Neural progenitor cell (in vitro differentiated cells): ENCODE measurements around the gene NLRC3. TPM values are rescaled to one million over a fixed set of nuclear protein-coding genes. Genes with fewer than 3 reads are reported as not detected.

Source experiments
- DNase-seq: peaks from one replicate; pipeline ENCODE4 v3.0.0-alpha.2; 2016; ENCODE audit warnings: low spot score
- H2AFZ ChIP-seq: fragments of 200-600 bp; sonication (generic); replicated peaks from 2 replicates; pipeline ENCODE4 v1.6.1; 2016; ENCODE audit warnings: antibody characterized with exemption
- H3F3A ChIP-seq: fragments of 200-600 bp; sonication (generic); 2 replicates; pipeline ENCODE4 v1.6.1; 2016; ENCODE audit warnings: antibody characterized with exemption, low read depth
- H3K27ac ChIP-seq: fragments of 200-600 bp; sonication (generic); 2 replicates; pipeline ENCODE4 v1.5.1; 2016; ENCODE audit warnings: mild to moderate bottlenecking
- H3K27me3 ChIP-seq: fragments of 200-600 bp; sonication (generic); 2 replicates; pipeline ENCODE4 v1.6.1; 2016; ENCODE audit warnings: mild to moderate bottlenecking, moderate library complexity
- H3K36me3 ChIP-seq: fragments of 200-600 bp; sonication (generic); 2 replicates; pipeline ENCODE4 v1.5.1; 2016
- H3K4me1 ChIP-seq: fragments of 200-600 bp; sonication (generic); 2 replicates; pipeline ENCODE4 v1.6.1; 2016; ENCODE audit warnings: mixed run types
- H3K4me2 ChIP-seq: fragments of 200-600 bp; sonication (generic); 2 replicates; pipeline ENCODE4 v1.6.1; 2016
- H3K4me3 ChIP-seq: fragments of 200-600 bp; sonication (generic); 2 replicates; pipeline ENCODE4 v1.5.1; 2016
- H3K79me2 ChIP-seq: fragments of 200-600 bp; sonication (generic); 2 replicates; pipeline ENCODE4 v1.6.1; 2016; ENCODE audit warnings: low read depth
- H3K9ac ChIP-seq: fragments of 200-600 bp; sonication (generic); 2 replicates; pipeline ENCODE4 v1.6.1; 2016
- H3K9me3 ChIP-seq: fragments of 200-600 bp; sonication (generic); 2 replicates; pipeline ENCODE4 v1.5.1; 2016; ENCODE audit warnings: low read depth
- H4K20me1 ChIP-seq: fragments of 200-600 bp; sonication (generic); 2 replicates; pipeline ENCODE4 v1.6.1; 2016; ENCODE audit warnings: low read depth
- H3K27ac Mint-ChIP-seq: 3 replicates; pipeline ENCODE4 v1.8.0; 2021; ENCODE audit warnings: mixed read lengths
- H3K27me3 Mint-ChIP-seq: 2 replicates; pipeline ENCODE4 v1.8.0; 2022; ENCODE audit warnings: low read depth, mild to moderate bottlenecking, inconsistent platforms, moderate library complexity, mixed read lengths; ENCODE audit not compliant: insufficient read depth
- H3K36me3 Mint-ChIP-seq: 3 replicates; pipeline ENCODE4 v1.8.0; 2021; ENCODE audit warnings: mixed read lengths
- H3K4me1 Mint-ChIP-seq: 3 replicates; pipeline ENCODE4 v1.8.0; 2021; ENCODE audit warnings: mixed read lengths
- H3K4me3 Mint-ChIP-seq: 3 replicates; pipeline ENCODE4 v1.8.0; 2021; ENCODE audit warnings: mild to moderate bottlenecking, moderate library complexity, mixed read lengths
- H3K9me3 Mint-ChIP-seq: 3 replicates; pipeline ENCODE4 v1.8.0; 2020; ENCODE audit warnings: mixed read lengths
- CTCF ChIP-seq: fragments of 200-600 bp; sonication (generic); IDR thresholded peaks from 2 replicates; pipeline ENCODE4 v1.5.1; 2017; ENCODE audit warnings: antibody characterized with exemption, mild to moderate bottlenecking
- EZH2 ChIP-seq: fragments of 200-600 bp; sonication (generic); IDR thresholded peaks from 2 replicates; pipeline ENCODE4 v1.6.1; 2017; ENCODE audit warnings: antibody characterized with exemption, mild to moderate bottlenecking, moderate library complexity
- EZH2phosphoT487 ChIP-seq: fragments of 200-600 bp; sonication (generic); IDR thresholded peaks from 2 replicates; pipeline ENCODE4 v1.6.1; 2017; ENCODE audit warnings: antibody characterized with exemption
- total RNA-seq: library from RNA; depleted of rRNA; stranded (reverse); fragments of >200 nt; gene quantifications from 2 replicates; pipeline ENCODE4 v1.2.3, GENCODE V29; 2015; ENCODE audit warnings: low replicate concordance

NLRC3 gene
- total RNA-seq, 1 donor from 2014 or later = not detected

DNA sequence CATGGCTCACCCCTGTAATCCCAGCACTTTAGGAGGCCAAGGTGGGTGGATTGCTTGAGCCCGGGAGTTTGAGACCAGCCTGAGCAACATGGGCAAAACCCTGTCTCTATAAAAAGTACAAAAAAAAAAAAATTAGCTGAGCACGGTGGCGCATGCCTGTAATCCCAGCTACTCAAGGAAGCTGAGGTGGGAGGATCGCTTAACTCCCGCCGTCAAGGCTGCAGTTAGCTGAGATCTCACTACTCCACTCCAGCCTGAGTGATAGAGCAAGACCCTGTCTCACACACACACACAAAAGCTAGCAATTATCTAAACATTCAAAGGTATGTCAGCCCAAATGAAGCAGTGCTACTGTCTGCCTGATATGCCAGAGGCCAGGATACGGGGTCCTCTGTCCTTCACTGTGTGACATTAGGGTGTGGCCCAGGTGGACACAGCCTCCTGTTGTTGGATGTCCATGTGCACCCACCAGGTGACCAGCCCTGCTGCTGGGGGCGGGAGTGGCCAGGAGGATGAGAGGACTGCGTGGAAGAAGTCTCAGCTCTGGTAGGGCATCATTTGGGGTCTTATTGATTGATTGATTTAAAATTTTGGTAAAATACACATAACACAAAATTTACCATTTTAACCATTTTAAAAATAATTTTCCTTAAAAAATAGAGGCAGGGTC is 3.9 kb downstream of the NLRC3 start:
- no peaks in the 10 kb centered on the region for H3K27me3 ChIP-seq
- H3K27me3 Mint-ChIP-seq = no peaks in the 10 kb centered on the region
- H3K9me3 Mint-ChIP-seq = peaks cover 10% of the 10 kb centered on the region
- H3K4me3 ChIP-seq = no peak overlapping the region
- no peak overlapping the region for H3K9ac ChIP-seq
- no peak overlapping the region for H2AFZ ChIP-seq
- no peaks in the 10 kb centered on the region for H3K79me2 ChIP-seq
- no peak for DNase-seq
- peaks cover 2% of the 10 kb centered on the region for H3K4me1 Mint-ChIP-seq
- no peaks in the 10 kb centered on the region for H3K36me3 ChIP-seq
- no peak overlapping the region for H3K4me2 ChIP-seq
- no peaks in the 10 kb centered on the region for H3K4me1 ChIP-seq
- no peaks in the 10 kb centered on the region for H4K20me1 ChIP-seq
- TF ChIP-seq CTCF (no peak), EZH2phosphoT487 (no peak), EZH2 (no peak)
- no peak overlapping the region for H3K27ac ChIP-seq
- H3K4me3 Mint-ChIP-seq = no peak overlapping the region
- H3K9me3 ChIP-seq = peaks cover 4% of the 10 kb centered on the region
- no peaks in the 10 kb centered on the region for H3K36me3 Mint-ChIP-seq
- no peak overlapping the region for H3K27ac Mint-ChIP-seq
- no peaks in the 10 kb centered on the region for H3F3A ChIP-seq

- Mint-ChIP-seq H3K4me1 (peaks cover 3% of the 10 kb centered on the region), H3K9me3 (peaks cover 10% of the 10 kb centered on the region), H3K27ac (no peak overlapping the region), H3K36me3 (no peaks in the 10 kb centered on the region), H3K4me3 (peak overlapping the region; percentile 9), H3K27me3 (no peaks in the 10 kb centered on the region)
- H4K20me1 ChIP-seq = no peaks in the 10 kb centered on the region
- H3K4me1 ChIP-seq = no peaks in the 10 kb centered on the region
- no peaks in the 10 kb centered on the region for H3K79me2 ChIP-seq
- no peak overlapping the region for H3K4me3 ChIP-seq
- H3K4me2 ChIP-seq = no peak overlapping the region
- no peaks in the 10 kb centered on the region for H3K27me3 ChIP-seq
- no peaks in the 10 kb centered on the region for H3F3A ChIP-seq
- DNase-seq = no peak
- no peak overlapping the region for H3K27ac ChIP-seq
- no peak overlapping the region for H3K9ac ChIP-seq
- no peak for TF ChIP-seq EZH2
- no peak for TF ChIP-seq CTCF
- TF ChIP-seq EZH2phosphoT487 = no peak
- no peak overlapping the region for H2AFZ ChIP-seq
- H3K36me3 ChIP-seq = no peaks in the 10 kb centered on the region
- H3K9me3 ChIP-seq = peaks cover 4% of the 10 kb centered on the region
Observed at GRCh38 chr16:3570420-3571062, 6.7 kb downstream of the NLRC3 start.

DNA sequence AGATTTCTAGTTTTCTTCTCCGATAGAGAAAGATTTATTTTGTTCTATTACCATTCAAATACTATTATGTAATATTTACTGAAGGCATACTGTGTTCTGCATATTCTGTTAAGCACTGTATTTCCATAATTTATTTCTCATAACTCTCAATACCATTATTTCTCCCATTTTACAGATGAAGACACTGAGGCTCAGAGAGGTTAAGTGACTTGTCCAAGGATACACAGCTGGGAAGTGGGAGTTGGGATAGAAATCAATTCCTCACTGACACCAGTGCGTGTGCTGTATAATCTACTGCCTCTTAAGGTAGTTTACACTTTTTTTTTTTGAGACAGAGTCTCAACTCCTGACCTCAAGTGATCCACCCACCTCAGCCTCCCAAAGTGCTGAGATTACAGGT is 7.4 kb downstream of the NLRC3 start:
- Histone ChIP-seq H3K9me3 (peaks cover 4% of the 10 kb centered on the region), H3K4me2 (no peak overlapping the region), H3K27me3 (no peaks in the 10 kb centered on the region), H3K79me2 (no peaks in the 10 kb centered on the region), H3K27ac (no peak overlapping the region), H3F3A (no peaks in the 10 kb centered on the region), H2AFZ (no peak overlapping the region), H3K4me3 (no peak overlapping the region), H3K9ac (no peak overlapping the region), H4K20me1 (no peaks in the 10 kb centered on the region), H3K4me1 (no peaks in the 10 kb centered on the region), H3K36me3 (no peaks in the 10 kb centered on the region)
- Mint-ChIP-seq H3K27ac (no peak overlapping the region), H3K4me1 (peaks cover 3% of the 10 kb centered on the region), H3K9me3 (peaks cover 10% of the 10 kb centered on the region), H3K27me3 (no peaks in the 10 kb centered on the region), H3K36me3 (no peaks in the 10 kb centered on the region), H3K4me3 (no peak overlapping the region)
- no peak for DNase-seq
- TF ChIP-seq CTCF (no peak), EZH2 (no peak), EZH2phosphoT487 (no peak)
